ENCODE results near the gene ITPR1. TPM values are rescaled to one million over a fixed set of nuclear protein-coding genes. Genes with fewer than 3 reads are reported as not detected.

ITPR1 gene
- total and polyA plus RNA-seq, 2 donors, result 57.3 to 240 TPM

GRCh38 chr3:4886448-4886847 lies 393.3 kb downstream of the ITPR1 start:
- H3K4me1 ChIP-seq (ENCODE audit: insufficient read depth), result no peaks in the 10 kb centered on the region
- WGBS, result 94% methylated on average over 7 of the region's 7 CpGs
- DNase-seq (ENCODE audit: extremely low spot score), result no peak
- H3K36me3 ChIP-seq (ENCODE audit: insufficient read depth), result no peaks in the 10 kb centered on the region
- H3K4me3 ChIP-seq (ENCODE audit: low read depth, low read length), result no peak overlapping the region
- H3K27ac ChIP-seq (ENCODE audit: low read depth), result no peak overlapping the region

- Histone ChIP-seq H3K4me1 (ENCODE audit: insufficient read depth) (no peaks in the 10 kb centered on the region), H3K36me3 (ENCODE audit: insufficient read depth) (no peaks in the 10 kb centered on the region), H3K27ac (ENCODE audit: low read depth) (no peak overlapping the region), H3K4me3 (ENCODE audit: low read depth, low read length) (no peak overlapping the region)
- WGBS, result 76% methylated on average over 8 of the region's 8 CpGs
- no peak for DNase-seq (ENCODE audit: extremely low spot score)
Observed at GRCh38 chr3:4887177-4887576, 394.0 kb downstream of the ITPR1 start.

- Histone ChIP-seq H3K4me3 (ENCODE audit: low read depth, low read length) (no peak overlapping the region), H3K36me3 (ENCODE audit: insufficient read depth) (no peaks in the 10 kb centered on the region), H3K27ac (ENCODE audit: low read depth) (no peak overlapping the region), H3K4me1 (ENCODE audit: insufficient read depth) (no peaks in the 10 kb centered on the region)
- DNase-seq (ENCODE audit: extremely low spot score), result no peak
- WGBS, result 91% methylated on average over 4 of the region's 4 CpGs
Observed at GRCh38 chr3:4888913-4889846, 396.0 kb downstream of the ITPR1 start.

- WGBS, result 43% methylated on average over 3 of the region's 3 CpGs
- no peak overlapping the region for H3K4me3 ChIP-seq (ENCODE audit: low read depth, low read length)
- no peak overlapping the region for H3K27ac ChIP-seq (ENCODE audit: low read depth)
- DNase-seq (ENCODE audit: extremely low spot score), result no peak
- H3K36me3 ChIP-seq (ENCODE audit: insufficient read depth), result no peaks in the 10 kb centered on the region
- no peaks in the 10 kb centered on the region for H3K4me1 ChIP-seq (ENCODE audit: insufficient read depth)
Observed at GRCh38 chr3:4889896-4890295, 396.7 kb downstream of the ITPR1 start.

- no peaks in the 10 kb centered on the region for H3K36me3 ChIP-seq (ENCODE audit: insufficient read depth)
- 88% methylated on average over 10 of the region's 10 CpGs for WGBS
- H3K27ac ChIP-seq (ENCODE audit: low read depth), result no peak overlapping the region
- H3K4me3 ChIP-seq (ENCODE audit: low read depth, low read length), result no peak overlapping the region
- no peak for DNase-seq (ENCODE audit: extremely low spot score)
- no peaks in the 10 kb centered on the region for H3K4me1 ChIP-seq (ENCODE audit: insufficient read depth)
Observed at GRCh38 chr3:4894891-4895530, 401.9 kb downstream of the ITPR1 start.

- Histone ChIP-seq H3K4me3 (ENCODE audit: low read depth, low read length) (no peak overlapping the region), H3K27ac (ENCODE audit: low read depth) (no peak overlapping the region), H3K36me3 (ENCODE audit: insufficient read depth) (no peaks in the 10 kb centered on the region), H3K4me1 (ENCODE audit: insufficient read depth) (no peaks in the 10 kb centered on the region)
- no peak for DNase-seq (ENCODE audit: extremely low spot score)
- WGBS, result 63% methylated on average over 3 of the region's 3 CpGs
Observed at GRCh38 chr3:4895838-4896237, 402.7 kb downstream of the ITPR1 start.

Other genes starting within 250 kb of the ITPR1 start
- gene SETMAR, start 190.0 kb upstream of the ITPR1 start, total RNA-seq, result 24.4 TPM
- gene SETMAR, start 190.0 kb upstream of the ITPR1 start, polyA plus RNA-seq, result 21.0 TPM
- 51.2 TPM for gene SUMF1, start 26.1 kb upstream of the ITPR1 start, total RNA-seq
- gene SUMF1, start 26.1 kb upstream of the ITPR1 start, polyA plus RNA-seq, result 26.4 TPM